Endometrium (tissue), 2 donors: Measurements from ENCODE around the gene MPI.
"Not testable (repeated sequence)": the region's sequence is repeated elsewhere in the genome, so short reads cannot be mapped to it uniquely, and the experiment has no call there.

ENCODE experiments used
- FAIRE-seq: peaks from 2 replicates; lab custom pipeline; 2012; peaks lifted over from hg19 to GRCh38; lab: Jason Lieb, UNC
- donor health status: control.
- donor health status: control.

The MPI gene

DNA sequence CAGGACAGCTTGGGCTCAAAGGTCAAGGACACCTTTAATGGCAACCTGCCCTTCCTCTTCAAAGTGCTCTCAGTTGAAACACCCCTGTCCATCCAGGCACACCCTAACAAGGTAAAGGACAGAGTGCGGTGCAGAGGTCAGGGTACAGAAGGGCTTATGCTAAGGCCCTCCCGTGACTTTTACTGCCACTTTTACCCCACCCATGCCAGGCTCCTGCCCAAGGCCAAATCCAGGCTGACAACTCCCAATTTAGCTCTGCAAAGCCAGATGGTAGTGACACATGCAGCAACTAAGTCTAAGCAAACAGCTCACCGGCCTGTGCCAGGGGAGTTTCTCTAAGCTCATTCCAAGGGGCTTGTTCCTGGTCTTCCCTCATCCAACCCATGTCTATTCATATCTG is 1.6 kb downstream of the MPI start:
- no peak for FAIRE-seq

- FAIRE-seq: no peak
Measured at GRCh38 chr15:74892313-74892712, 2.5 kb downstream of the MPI start.

DNA sequence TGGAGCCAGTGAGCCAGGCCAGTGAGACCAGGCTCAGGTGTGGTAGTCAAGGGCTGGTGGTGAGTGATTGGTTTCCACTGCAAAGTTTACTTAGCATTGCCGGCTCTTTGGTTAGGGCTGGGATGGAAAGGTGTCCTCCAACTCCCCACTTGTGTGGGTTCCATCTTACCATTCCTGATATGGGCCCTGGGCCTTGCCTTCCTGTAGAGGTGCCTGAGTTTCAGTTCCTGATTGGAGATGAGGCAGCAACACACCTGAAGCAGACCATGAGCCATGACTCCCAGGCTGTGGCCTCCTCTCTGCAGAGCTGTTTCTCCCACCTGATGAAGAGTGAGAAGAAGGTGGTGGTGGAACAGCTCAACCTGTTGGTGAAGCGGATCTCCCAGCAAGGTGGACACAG is 3.1 kb downstream of the MPI start:
- FAIRE-seq: no peak

GRCh38 chr15:74893627-74894026 is 3.8 kb downstream of the MPI start:
- FAIRE-seq: no peak

DNA sequence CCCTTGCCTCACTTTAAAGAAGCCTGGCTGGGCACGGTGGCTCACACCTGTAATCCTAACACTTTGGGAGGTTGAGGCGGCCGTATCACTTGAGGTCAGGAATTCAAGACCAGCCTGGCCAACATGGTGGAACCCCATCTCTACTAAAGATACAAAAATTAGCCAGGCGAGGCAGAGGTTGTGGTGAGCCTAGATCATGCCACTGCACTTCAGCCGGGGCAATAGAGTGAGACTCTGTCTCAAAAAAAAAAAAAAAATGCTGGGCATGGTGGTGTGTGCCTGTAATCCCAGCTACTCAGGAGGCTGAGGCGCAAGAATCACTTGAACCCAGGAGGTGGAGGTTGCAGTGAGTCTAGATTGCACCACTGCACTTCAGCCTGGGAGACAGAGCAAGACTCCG is 4.5 kb downstream of the MPI start:
- FAIRE-seq: not testable (repeated sequence)

- no peak for FAIRE-seq
Measured at GRCh38 chr15:74895830-74896229, 6.0 kb downstream of the MPI start.

DNA sequence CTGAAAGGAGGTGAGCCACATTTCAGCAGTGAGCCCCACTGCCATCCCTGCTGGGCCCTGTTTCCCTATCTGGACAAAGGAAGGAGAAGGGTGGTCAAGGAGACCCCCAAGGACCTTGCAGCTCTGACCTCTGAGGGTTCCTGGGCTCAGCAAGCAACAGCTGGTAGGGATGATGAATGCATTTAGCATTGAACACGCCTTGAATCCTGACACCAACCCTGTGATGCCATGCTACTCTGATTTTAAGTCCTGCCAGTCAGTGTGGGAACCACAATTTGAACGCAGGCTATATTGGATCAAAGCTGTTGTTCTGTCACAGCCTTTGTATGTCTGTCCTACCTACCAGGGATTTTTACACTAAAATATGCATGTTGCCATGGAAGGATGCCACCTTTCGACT is 6.5 kb downstream of the MPI start:
- no peak for FAIRE-seq

- no peak for FAIRE-seq
Measured at GRCh38 chr15:74897300-74897701, 7.5 kb downstream of the MPI start.

- no peak for FAIRE-seq
Measured at GRCh38 chr15:74901612-74902063, 11.8 kb downstream of the MPI start.

DNA sequence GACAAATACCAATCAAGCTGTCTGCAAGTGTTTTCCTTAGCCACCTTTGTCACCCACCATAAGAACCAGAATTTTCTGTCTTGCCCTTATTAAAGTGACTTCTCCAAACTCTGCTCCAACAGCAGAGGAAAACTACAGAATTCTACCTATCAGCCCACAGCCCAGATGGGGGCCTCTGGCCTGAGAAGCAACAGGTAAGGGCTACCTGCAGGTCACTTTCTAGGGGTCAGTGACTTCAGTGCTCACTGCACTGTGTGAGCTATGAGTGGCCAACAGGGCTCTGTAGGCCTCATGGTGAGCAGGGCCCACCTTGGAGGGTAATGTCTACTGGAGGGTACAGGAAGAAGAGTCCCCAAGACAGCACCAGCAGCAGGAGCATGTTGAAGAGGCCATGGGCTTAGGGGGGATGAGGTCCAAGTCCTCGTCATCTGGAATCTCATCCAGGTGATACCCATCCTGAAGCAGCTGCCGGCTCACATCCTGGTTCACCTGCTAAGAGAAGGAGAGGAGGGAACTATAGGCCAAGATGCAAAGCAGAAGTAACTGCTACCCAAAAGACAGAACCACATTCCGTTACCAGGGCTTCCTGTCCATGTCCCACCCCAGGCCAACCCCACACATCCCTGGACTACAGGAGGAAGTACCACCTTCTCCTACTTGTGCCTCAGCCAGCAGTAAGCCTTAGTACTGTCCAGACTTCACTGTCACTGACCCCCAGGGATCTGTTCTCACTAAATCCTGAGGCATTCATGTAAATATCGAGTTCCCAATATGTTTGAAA is 12.6 kb downstream of the MPI start:
- FAIRE-seq: no peak

DNA sequence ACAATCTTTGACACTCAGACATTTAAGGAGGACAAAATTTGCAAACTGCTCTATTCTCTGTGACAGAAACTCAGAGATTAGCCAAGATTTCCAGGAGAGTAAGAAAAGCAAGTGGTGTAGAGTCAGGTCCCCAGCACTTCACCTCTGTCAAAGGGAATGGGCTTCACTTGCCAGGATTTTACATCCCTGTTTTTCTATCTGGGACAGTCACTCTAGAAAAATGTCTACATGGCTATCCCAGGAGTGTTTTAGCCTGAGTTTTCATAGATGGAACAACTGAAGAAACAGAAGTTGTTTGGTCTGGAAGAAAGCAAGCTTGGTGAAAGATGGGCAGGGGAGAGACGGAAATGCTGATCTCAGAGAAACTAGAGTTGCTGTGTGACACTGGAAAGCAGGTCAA is 13.8 kb downstream of the MPI start:
- no peak for FAIRE-seq

- no peak for FAIRE-seq
Measured at GRCh38 chr15:74904190-74904805, 14.5 kb downstream of the MPI start.

DNA sequence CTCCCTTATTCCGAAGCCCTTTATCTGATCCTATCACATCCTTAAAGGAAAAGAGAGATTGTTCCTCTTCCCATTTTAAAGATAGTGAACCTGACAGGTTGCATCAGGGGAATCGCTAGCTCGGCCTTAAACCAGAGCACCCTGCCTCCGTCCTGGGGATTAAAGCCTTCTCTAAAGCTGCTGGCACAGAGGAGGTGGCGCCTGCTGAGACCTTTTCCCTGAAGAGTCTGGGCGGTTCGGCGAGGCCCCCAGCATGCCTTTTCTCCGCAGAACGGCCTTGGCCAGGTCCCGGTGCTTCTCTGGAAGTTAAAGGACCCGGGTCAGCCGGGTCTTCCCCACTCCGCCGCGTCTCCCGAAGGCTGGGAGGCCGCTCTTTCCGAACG is 16.2 kb downstream of the MPI start:
- FAIRE-seq: no peak

DNA sequence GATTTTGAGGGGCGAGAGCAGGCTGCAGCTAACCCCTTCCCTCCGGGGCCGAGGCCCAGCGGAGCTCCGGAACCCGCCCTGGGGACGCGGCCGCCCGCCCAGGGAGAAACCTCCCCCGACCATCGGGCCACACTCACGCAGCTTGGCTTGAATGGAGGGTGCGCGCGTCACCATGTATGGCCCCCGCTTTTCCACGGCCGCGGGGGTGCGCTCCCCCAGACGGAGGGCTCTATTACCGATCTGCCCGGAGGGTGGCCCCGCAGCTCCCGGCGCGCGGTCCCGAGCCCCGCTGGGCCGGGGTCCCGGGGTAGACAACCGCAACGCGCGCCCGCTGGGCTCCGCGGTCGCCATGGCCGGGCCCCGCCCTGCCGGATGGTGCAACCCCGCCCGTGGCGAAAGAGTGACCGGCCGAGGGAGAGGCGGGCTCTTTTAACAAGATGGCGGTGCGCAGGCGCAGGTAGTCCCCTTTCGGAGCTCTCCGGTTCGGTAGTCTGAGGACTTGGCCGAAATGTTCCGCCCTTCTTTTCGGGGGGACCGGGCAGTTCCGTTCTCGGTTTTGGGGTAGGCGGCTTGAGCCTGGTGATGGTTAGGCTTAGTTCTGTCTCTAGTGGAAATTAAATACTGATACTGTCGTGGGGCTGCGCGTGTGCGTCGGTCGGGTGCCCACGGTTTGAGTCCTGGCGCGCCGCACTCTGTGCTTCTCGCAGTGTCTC is 16.8 kb downstream of the MPI start, which contains the start of gene FAM219B:
TSS of gene FAM219B (minus strand) at position 402 of the 713 bp plus-strand sequence. CDS start at position 351, 51 bp downstream.
- no peak for FAIRE-seq

DNA sequence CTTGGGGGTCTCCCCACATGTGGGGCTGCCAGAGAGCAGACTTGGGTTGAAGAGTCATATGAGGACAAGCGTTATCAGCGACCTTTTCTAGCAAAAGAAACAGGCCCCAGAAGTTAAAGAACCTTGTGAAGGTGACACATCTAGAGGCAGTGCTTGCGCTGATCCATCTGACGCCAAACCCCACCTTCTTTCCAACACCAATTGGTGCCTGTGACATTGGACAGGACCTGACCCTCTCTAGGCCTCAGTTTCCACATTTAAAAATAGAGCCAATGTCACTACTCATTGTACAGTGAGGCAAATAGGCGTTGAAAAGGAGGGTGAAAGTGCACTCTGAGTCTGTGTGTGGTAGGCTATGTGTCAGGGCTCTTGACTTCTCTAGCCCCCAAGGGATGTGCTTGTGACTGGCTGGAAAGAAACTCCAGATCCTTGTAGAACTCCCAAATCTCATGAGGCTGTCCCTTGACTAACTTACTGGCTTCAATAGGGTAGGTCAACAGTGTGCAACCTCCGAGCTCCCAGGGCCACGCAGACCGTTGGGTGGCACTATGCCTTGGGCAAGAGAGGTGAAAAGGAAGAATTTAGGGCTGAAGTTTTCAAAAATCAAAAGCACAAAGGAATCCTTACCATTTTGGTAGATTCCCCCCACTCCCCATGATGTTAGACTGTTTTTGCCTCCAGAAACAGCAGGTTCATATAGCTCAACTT is 17.5 kb downstream of the MPI start:
- FAIRE-seq: no peak

GRCh38 chr15:74908635-74909034 is 18.8 kb downstream of the MPI start:
- FAIRE-seq: no peak

DNA sequence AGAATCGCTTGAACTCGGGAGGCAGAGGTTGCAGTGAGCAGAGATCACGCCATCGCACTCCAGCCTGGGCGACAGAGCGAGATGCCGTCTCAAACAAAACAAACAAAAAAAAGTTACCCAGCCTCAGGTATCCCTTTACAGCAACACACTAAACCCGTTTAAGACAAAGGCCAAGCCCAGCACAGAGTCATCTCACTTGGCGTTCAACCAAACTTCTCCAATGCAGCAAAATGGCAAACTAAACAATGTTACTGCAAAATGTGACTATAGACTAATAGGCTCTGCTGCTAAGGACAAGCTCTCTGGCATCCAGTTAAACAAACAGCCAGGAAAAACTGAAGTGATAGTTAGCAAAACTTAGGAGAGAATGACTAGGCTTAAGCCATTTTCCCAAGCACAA is 23.2 kb downstream of the MPI start:
- FAIRE-seq: no peak

DNA sequence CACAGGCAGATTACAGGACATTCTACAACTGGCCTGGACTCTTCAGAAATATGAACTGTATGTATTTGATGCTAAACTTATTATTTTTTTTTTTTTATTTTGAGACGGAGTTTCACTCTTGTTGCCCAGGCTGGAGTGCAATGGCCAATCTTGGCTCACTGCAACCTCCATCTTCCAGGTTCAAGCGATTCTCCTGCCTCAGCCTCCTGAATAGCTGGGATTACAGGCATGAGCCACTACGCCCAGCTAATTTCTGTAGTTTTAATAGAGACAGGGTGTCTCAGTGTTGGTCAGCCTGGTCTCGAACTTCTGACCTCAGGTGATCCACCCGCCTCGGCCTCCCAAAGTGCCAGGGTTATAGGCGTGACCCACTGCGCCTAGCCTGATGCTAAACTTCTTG is 24.0 kb downstream of the MPI start:
- not testable (repeated sequence) for FAIRE-seq

DNA sequence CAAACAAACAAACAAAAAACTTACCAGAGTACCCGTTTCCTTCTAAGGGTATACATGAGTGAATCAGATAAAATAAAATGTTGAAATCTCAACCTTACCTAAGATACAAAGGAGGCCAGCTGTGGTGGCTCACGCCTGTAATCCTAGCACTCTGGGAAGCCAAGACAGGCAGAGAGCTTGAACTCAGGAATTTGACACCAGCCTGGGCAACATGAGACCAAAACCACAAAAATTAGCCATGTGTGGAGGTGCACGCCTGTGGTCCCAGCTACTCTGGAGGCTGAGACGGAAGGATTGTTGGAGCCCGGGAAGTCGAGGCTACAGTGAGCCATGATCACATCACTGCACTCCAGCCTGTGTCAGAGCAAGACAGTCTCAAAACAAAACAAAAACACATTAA is 27.8 kb downstream of the MPI start:
- FAIRE-seq: no peak

GRCh38 chr15:74920456-74920855 is 30.6 kb downstream of the MPI start:
- no peak for FAIRE-seq

- FAIRE-seq: no peak
Measured at GRCh38 chr15:74924525-74924924, 34.7 kb downstream of the MPI start.

GRCh38 chr15:74928771-74929198 is 38.9 kb downstream of the MPI start:
- FAIRE-seq: no peak

DNA sequence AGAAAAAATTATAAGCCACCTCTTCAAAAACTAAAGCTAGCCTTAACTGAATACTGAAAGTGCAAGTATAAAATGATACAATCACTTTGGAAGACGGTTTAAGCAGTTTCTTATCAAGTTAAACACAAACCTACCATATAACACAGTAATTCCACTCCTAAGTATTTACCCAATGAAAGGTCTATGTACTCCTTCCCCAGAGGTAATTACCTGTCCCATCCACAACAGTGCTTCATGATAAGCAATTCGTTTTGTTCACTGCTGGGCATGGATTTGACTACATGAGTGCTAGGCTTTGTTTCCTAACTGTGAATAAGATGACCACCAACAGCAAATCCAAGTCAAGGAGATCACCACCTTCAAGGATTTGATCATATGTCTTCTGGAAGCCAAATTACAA is 43.7 kb downstream of the MPI start:
- FAIRE-seq: no peak
